Cardiac muscle cell (in vitro differentiated cells and primary cell): ENCODE data around the gene DZIP3. TPM values are rescaled to one million over a fixed set of nuclear protein-coding genes. Genes with fewer than 3 reads are reported as not detected.
"Not testable (repeated sequence)": the region's sequence is repeated elsewhere in the genome, so short reads cannot be mapped to it uniquely, and the experiment has no call there.

Source experiments
- DNase-seq, 2 donors: peaks; one replicate each; pipeline versions ENCODE4 v3.0.0 to v3.0.0-alpha.2; 2010 to 2017; ENCODE audit warnings: low read depth in 1 of 2, low spot score in 1 of 2
- H3K27ac ChIP-seq: fragments of 200-600 bp; sonication (generic); 2 replicates; pipeline ENCODE4 v1.5.1; 2016
- H3K27me3 ChIP-seq: fragments of 200-600 bp; sonication (generic); 2 replicates; pipeline ENCODE4 v1.6.0; 2016; ENCODE audit warnings: control low read depth
- H3K36me3 ChIP-seq: fragments of 200-600 bp; sonication (generic); 2 replicates; pipeline ENCODE4 v1.5.1; 2016; ENCODE audit warnings: control low read depth
- H3K4me1 ChIP-seq: fragments of 200-600 bp; sonication (generic); 2 replicates; pipeline ENCODE4 v1.8.1; 2017; ENCODE audit warnings: low read depth, mild to moderate bottlenecking, mixed run types
- H3K4me3 ChIP-seq: fragments of 200-600 bp; sonication (generic); 2 replicates; pipeline ENCODE4 v1.5.1; 2016; ENCODE audit warnings: mild to moderate bottlenecking
- H3K9me3 ChIP-seq: fragments of 200-600 bp; sonication (generic); 2 replicates; pipeline ENCODE4 v1.5.1; 2017; ENCODE audit warnings: low read depth, mild to moderate bottlenecking, control low read depth
- CTCF ChIP-seq: IDR thresholded peaks from 2 replicates; pipeline ENCODE4 v1.5.1; 2012; ENCODE audit warnings: low read depth, mild to moderate bottlenecking, low read length
- polyA plus RNA-seq: library from polyadenylated mRNA; unstranded; fragments of >200 nt; fragmentation: Nextera tagmentation; extraction: Ambion mirVana; gene quantifications from 2 replicates; pipeline ENCODE4 v1.2.1, GENCODE V29; 2016
- total RNA-seq: library from RNA; depleted of rRNA; stranded (reverse); fragments of >200 nt; gene quantifications from 2 replicates; pipeline ENCODE4 v1.2.3, GENCODE V29; 2016

The DZIP3 gene
- total and polyA plus RNA-seq, 2 experiments from 2014 or later: 27.6 to 31.2 TPM

- no peak overlapping the region for H3K4me3 ChIP-seq
- DNase-seq: no peak
Measured at GRCh38 chr3:108605028-108605427, 15.5 kb downstream of the DZIP3 start.

GRCh38 chr3:108605491-108605890, 16.0 kb downstream of the DZIP3 start:
- H3K36me3 ChIP-seq: no peaks in the 10 kb centered on the region
- H3K4me3 ChIP-seq: no peak overlapping the region
- no peak overlapping the region for H3K27ac ChIP-seq
- no peaks in the 10 kb centered on the region for H3K27me3 ChIP-seq
- H3K9me3 ChIP-seq: no peaks in the 10 kb centered on the region
- TF ChIP-seq CTCF: no peak
- H3K4me1 ChIP-seq: peaks cover 21% of the 10 kb centered on the region
- DNase-seq: no peak

More at GRCh38 chr3:108605028-108605427, 15.5 kb downstream of the DZIP3 start:
- H3K36me3 ChIP-seq: no peaks in the 10 kb centered on the region
- no peak overlapping the region for H3K27ac ChIP-seq
- H3K4me1 ChIP-seq: peaks cover 21% of the 10 kb centered on the region
- TF ChIP-seq CTCF: no peak
- no peaks in the 10 kb centered on the region for H3K27me3 ChIP-seq
- no peaks in the 10 kb centered on the region for H3K9me3 ChIP-seq

GRCh38 chr3:108608750-108609149, 19.2 kb downstream of the DZIP3 start:
- Histone ChIP-seq H3K9me3 (no peaks in the 10 kb centered on the region), H3K27me3 (no peaks in the 10 kb centered on the region), H3K36me3 (no peaks in the 10 kb centered on the region), H3K27ac (no peak overlapping the region), H3K4me3 (no peak overlapping the region), H3K4me1 (peaks cover 3% of the 10 kb centered on the region)
- DNase-seq: no peak
- TF ChIP-seq CTCF: no peak

GRCh38 chr3:108610651-108611050, 21.1 kb downstream of the DZIP3 start:
- TF ChIP-seq CTCF: no peak
- no peak overlapping the region for H3K4me3 ChIP-seq
- no peak for DNase-seq

GRCh38 chr3:108616090-108616489, 26.6 kb downstream of the DZIP3 start:
- not testable (repeated sequence) for H3K36me3 ChIP-seq, H3K27me3 ChIP-seq, H3K27ac ChIP-seq, H3K9me3 ChIP-seq, DNase-seq, H3K4me1 ChIP-seq, H3K4me3 ChIP-seq

More at GRCh38 chr3:108610651-108611050, 21.1 kb downstream of the DZIP3 start:
- H3K27ac ChIP-seq: no peak overlapping the region
- no peaks in the 10 kb centered on the region for H3K9me3 ChIP-seq
- H3K4me1 ChIP-seq: no peaks in the 10 kb centered on the region
- no peaks in the 10 kb centered on the region for H3K27me3 ChIP-seq
- H3K36me3 ChIP-seq: no peaks in the 10 kb centered on the region

- no peaks in the 10 kb centered on the region for H3K9me3 ChIP-seq
- H3K27ac ChIP-seq: no peak overlapping the region
- H3K36me3 ChIP-seq: peaks cover 5% of the 10 kb centered on the region
- TF ChIP-seq CTCF: no peak
- H3K27me3 ChIP-seq: no peaks in the 10 kb centered on the region
- DNase-seq: no peak
- H3K4me3 ChIP-seq: no peak overlapping the region
- no peaks in the 10 kb centered on the region for H3K4me1 ChIP-seq
Measured at GRCh38 chr3:108620250-108620649, 30.7 kb downstream of the DZIP3 start.
